A673 (cell line): ENCODE results near the gene LPP. TPM values are rescaled to one million over a fixed set of nuclear protein-coding genes. Genes with fewer than 3 reads are reported as not detected.

Experiments
- BruUV-seq: library from RNA; stranded (reverse); fragments of 400-500 nt; replicated peaks from 2 replicates; lab custom pipeline; 2021; lab: Mats Ljungman, UMichigan
- CTCF ChIA-PET: fragments of 300-600 bp; sonication (Branson Sonifier 250); formaldehyde crosslinking; loops from one replicate; lab custom pipeline; 2022; ENCODE audit warnings: antibody characterized with exemption; lab: Charles Lee
- POLR2A ChIA-PET: fragments of 300-600 bp; sonication (Branson Sonifier 250); formaldehyde crosslinking; loops from one replicate; lab custom pipeline; 2022; ENCODE audit warnings: antibody characterized with exemption; ENCODE audit not compliant: low non-redundant PET; lab: Charles Lee
- DNase-seq: peaks from one replicate; pipeline ENCODE4 v3.0.0-alpha.2; 2015; ENCODE audit warnings: low spot score
- H3K27ac ChIP-seq: fragments of 200-600 bp; sonication (generic); 2 replicates; pipeline ENCODE4 v1.5.1; 2016; ENCODE audit warnings: mixed run types, low read depth, mild to moderate bottlenecking, mixed read lengths, antibody characterized with exemption, low read length; ENCODE audit not compliant: poor library complexity, severe bottlenecking
- H3K27me3 ChIP-seq: fragments of 200-600 bp; sonication (generic); replicated peaks from 2 replicates; pipeline ENCODE4 v1.6.1; 2017; ENCODE audit warnings: mixed run types, low read depth, mild to moderate bottlenecking, mixed read lengths, antibody characterized with exemption, low read length; ENCODE audit not compliant: insufficient read depth, poor library complexity
- H3K36me3 ChIP-seq: fragments of 200-600 bp; sonication (generic); 2 replicates; pipeline ENCODE4 v1.6.1; 2016; ENCODE audit warnings: mixed run types, mild to moderate bottlenecking, mixed read lengths, antibody characterized with exemption, low read length; ENCODE audit not compliant: insufficient read depth, poor library complexity, severe bottlenecking
- H3K4me1 ChIP-seq: fragments of 200-600 bp; sonication (generic); 2 replicates; pipeline ENCODE4 v1.6.1; 2017; ENCODE audit warnings: mixed run types, mild to moderate bottlenecking, mixed read lengths, antibody characterized with exemption, low read length; ENCODE audit not compliant: insufficient read depth, poor library complexity, severe bottlenecking
- H3K4me3 ChIP-seq: fragments of 200-600 bp; sonication (generic); 2 replicates; pipeline ENCODE4 v1.5.1; 2016; ENCODE audit warnings: low read depth, mixed run types, mild to moderate bottlenecking, mixed read lengths, low read length; ENCODE audit not compliant: poor library complexity, severe bottlenecking
- H3K9me3 ChIP-seq: fragments of 200-600 bp; sonication (generic); 2 replicates; pipeline ENCODE4 v1.6.1; 2016; ENCODE audit warnings: mixed run types, low read depth, mild to moderate bottlenecking, mixed read lengths, antibody characterized with exemption, low read length; ENCODE audit not compliant: poor library complexity, severe bottlenecking
- EZH2 ChIP-seq: fragments of 200-600 bp; sonication (generic); IDR thresholded peaks from 2 replicates; pipeline ENCODE4 v1.6.1; 2017; ENCODE audit warnings: borderline replicate concordance, low read depth, mild to moderate bottlenecking, mixed read lengths, antibody characterized with exemption, low read length; ENCODE audit not compliant: poor library complexity, severe bottlenecking
- intact Hi-C: fragments of 100-400 bp; cut with micrococcal nuclease; formaldehyde crosslinking; loops from one replicate; pipeline ENCODE4 v1.10.0; 2022; ENCODE audit not compliant: unreplicated experiment
- total RNA-seq: library from RNA; stranded (reverse); gene quantifications from 2 replicates; pipeline ENCODE4 v1.2.3, GENCODE V29; 2021
- TF ChIP-seq, protein P1 (sequence below): fragments of 300-800, 200-600 bp; sonication (generic); conservative IDR thresholded peaks from 2 replicates; pipeline ENCODE4 v1.5.1; 2017; ENCODE audit warnings: low read depth, mild to moderate bottlenecking, antibody characterized with exemption, low read length, moderate library complexity, mixed read lengths

Gene LPP
- total RNA-seq, 1 experiment from 2014 or later, result 39.7 TPM

DNA sequence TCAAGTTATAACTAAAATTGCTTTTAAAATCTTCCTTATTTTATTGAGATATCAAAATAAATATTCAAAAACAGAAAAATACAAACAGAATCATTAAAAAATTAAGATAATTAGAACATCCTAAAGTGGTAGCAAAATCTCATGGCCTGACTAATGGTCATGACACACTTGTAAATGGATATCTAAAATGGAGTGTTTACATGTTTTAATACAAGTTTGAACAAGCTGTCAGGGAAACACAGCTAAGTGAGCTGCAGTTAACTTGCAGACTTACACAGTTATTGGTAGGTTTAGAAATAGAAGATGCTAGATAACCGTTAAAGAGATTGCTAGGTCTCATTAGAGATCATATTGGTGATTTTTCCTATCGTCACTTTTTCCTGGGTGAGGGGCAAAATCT lies 242.3 kb downstream of the LPP start:
- TF ChIP-seq, protein P1, sequence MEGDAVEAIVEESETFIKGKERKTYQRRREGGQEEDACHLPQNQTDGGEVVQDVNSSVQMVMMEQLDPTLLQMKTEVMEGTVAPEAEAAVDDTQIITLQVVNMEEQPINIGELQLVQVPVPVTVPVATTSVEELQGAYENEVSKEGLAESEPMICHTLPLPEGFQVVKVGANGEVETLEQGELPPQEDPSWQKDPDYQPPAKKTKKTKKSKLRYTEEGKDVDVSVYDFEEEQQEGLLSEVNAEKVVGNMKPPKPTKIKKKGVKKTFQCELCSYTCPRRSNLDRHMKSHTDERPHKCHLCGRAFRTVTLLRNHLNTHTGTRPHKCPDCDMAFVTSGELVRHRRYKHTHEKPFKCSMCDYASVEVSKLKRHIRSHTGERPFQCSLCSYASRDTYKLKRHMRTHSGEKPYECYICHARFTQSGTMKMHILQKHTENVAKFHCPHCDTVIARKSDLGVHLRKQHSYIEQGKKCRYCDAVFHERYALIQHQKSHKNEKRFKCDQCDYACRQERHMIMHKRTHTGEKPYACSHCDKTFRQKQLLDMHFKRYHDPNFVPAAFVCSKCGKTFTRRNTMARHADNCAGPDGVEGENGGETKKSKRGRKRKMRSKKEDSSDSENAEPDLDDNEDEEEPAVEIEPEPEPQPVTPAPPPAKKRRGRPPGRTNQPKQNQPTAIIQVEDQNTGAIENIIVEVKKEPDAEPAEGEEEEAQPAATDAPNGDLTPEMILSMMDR, result no peak
- no peak for TF ChIP-seq EZH2
- H3K36me3 ChIP-seq, result no peaks in the 10 kb centered on the region
- intact Hi-C loops, result no loop called here
- ChIA-PET CTCF (no interaction called here), POLR2A (no interaction called here)
- no peaks in the 10 kb centered on the region for H3K27me3 ChIP-seq
- no peaks in the 10 kb centered on the region for H3K4me1 ChIP-seq
- DNase-seq, result no peak
- no peaks in the 10 kb centered on the region for H3K9me3 ChIP-seq
- H3K4me3 ChIP-seq, result no peak overlapping the region
- no TSS peak for BruUV-seq
- no peak overlapping the region for H3K27ac ChIP-seq

DNA sequence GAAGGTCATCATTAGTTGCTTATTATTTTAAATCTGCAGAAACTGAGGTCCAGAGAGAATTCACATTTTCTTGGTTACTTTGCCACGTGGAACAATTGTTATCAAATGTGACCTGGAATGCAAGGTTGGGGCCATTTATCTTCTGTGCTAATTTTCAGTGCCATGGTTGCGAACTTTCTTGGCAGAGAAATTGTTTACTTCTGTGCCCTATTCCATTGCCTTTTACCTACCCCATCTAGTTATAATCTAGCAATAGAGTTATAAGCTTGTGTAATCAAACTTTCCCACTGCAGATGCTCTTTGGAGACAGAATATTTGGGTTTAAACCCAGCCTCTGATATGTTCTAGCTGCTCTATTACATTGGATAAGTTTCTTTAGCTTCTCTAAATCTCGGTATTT lies 242.9 kb downstream of the LPP start:
- POLR2A ChIA-PET, result no interaction called here
- Histone ChIP-seq H3K36me3 (no peaks in the 10 kb centered on the region), H3K9me3 (no peaks in the 10 kb centered on the region), H3K4me3 (no peak overlapping the region), H3K4me1 (no peaks in the 10 kb centered on the region), H3K27me3 (no peaks in the 10 kb centered on the region), H3K27ac (no peak overlapping the region)
- no peak for TF ChIP-seq EZH2
- TF ChIP-seq, protein P1, result no peak
- DNase-seq, result no peak
- CTCF ChIA-PET, result interaction anchor here (0.6 kb wide), 1 partner anchor 269 kb away, joined by 4 read pairs; no protein-coding TSS in a partner anchor
- no TSS peak for BruUV-seq
- intact Hi-C loops, result no loop called here

DNA sequence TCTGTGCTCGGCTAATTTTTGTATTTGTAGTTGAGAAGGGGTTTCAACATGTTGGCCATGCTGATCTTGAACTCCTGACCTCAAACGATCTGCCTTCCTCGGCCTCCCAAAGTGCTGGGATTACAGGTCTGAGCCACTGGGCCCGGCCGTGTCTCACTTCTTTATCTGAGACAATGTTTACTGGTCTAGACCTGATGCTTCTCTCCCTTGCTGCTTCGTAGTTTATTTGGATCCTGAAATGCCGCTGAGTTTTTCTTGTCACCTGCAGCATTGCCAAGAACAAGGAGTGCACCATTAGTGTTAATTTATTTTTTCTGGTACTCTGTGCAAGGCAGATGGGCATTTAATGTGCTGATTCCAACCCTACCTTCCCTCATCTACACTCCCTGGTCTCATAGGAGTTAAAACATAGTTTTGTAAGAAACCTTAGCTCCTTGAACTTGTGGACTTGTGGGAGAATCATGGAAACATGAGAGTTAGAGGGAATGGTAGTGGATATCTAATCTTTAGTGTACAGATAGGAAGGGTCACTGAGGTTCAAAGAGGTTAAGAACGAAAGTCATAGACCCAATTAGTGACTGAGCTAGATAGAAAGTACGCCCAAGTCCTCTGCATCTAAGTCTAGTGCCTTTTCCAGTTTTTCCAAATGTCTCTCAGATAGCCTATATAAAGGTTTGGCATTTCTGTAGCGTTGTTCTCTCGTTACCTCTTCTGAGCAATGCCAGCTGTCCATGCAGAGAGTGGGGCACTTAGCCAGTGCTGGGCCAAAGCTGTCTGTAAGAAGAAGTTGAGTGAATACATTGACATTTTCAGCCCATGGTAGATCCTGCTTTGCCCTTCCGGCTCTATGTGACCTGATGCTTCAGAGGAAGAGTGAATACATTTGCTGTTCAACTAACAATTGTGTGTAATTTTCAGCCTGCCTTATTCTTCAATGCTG lies 244.1 kb downstream of the LPP start:
- intact Hi-C loops, result no loop called here
- BruUV-seq, result no TSS peak
- ChIA-PET CTCF (no interaction called here), POLR2A (interaction anchor here (0.6 kb wide), 1 partner anchor 80 kb away, joined by 4 read pairs; no protein-coding TSS in a partner anchor)
- H3K4me1 ChIP-seq, result no peaks in the 10 kb centered on the region
- H3K27me3 ChIP-seq, result no peaks in the 10 kb centered on the region
- no peak overlapping the region for H3K27ac ChIP-seq
- H3K4me3 ChIP-seq, result no peak overlapping the region
- no peak for DNase-seq
- H3K9me3 ChIP-seq, result no peaks in the 10 kb centered on the region
- TF ChIP-seq EZH2, result no peak
- TF ChIP-seq, protein P1, result no peak
- H3K36me3 ChIP-seq, result no peaks in the 10 kb centered on the region
